HG03442 (cell line): ENCODE results near the gene PANK4.

Source experiments
- ATAC-seq: cut with Tn5 transposase; IDR thresholded peaks from one replicate; pipeline ENCODE4 v1.9.1; 2021; ENCODE audit warnings: mild to moderate bottlenecking, moderate library complexity; ENCODE audit not compliant: unreplicated experiment

The PANK4 gene

DNA sequence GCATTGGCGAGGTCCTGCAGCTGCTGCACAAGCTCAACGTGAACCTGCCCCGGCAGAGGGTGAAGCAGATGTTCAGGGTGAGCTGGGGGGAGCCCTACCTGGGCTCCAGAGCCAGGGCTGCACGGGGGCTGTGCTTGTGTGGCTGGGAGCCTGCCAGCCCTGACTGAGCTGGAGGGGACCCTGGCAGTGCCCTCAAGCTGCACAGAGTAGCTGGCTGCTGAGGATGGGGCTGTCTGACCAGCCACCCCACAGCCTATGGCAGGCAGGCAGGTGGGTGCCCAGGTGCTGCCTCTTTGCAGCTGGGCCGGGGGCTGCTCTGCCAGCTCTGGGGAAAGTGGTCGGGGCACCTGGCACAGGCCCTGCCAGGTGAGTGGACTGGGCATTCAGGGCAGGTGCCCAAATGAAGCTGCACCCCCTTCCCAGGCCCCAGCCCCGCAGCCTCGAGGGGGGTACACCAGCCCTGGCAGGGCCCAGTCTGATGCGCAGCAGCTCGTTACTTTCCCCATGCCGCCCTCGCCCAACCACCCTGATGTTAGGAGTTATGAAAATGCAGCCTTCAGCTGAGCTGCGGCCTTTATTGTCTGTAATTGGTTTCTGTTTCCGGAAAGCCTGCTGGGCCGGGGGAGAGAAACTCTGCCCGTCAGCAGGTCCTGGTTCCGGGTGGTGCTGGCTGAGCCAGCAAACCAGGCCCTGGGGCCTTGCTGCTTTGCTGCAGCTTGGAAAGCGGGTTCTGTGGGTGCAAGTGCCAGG lies 46.0 kb downstream of the PANK4 start:
- ATAC-seq, result no peak

DNA sequence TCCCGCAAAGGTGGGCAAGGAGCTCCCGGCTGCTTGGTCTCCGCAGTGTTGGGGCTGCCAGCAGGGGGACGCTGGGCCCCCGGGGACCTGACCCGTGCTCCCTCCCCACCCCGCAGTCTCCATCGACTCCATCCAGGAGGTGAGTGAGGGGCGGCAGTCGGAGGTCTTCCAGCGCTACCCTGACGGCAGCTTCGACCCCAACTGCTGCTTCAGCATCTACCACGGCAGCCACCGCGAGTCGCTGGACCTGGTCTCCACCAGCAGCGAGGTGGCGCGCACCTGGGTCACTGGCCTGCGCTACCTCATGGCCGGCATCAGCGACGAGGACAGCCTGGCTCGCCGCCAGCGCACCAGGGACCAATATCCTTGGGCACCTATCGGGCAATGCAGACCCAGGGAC lies 46.8 kb downstream of the PANK4 start:
- ATAC-seq, result no peak

DNA sequence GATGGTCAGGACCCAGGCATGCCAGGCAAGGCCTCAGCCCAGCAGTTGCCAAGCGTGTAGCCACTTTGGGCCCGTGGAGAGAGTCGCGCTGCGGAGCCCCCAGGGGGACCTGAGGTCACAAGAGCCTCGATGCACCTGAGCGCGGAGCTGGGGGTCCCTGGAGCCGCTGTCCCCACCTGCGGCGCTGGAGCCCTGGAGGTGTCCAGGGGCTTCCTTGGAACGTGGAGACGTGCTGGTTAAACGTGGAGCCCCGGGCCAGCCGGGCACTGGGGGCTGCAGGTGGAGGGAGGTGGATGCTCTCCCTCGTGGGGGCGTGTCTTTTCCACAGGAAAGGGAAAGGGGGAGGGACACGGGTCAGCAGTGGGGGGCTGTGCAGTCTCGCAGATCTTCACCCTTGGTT lies 47.2 kb downstream of the PANK4 start:
- ATAC-seq, result no peak

DNA sequence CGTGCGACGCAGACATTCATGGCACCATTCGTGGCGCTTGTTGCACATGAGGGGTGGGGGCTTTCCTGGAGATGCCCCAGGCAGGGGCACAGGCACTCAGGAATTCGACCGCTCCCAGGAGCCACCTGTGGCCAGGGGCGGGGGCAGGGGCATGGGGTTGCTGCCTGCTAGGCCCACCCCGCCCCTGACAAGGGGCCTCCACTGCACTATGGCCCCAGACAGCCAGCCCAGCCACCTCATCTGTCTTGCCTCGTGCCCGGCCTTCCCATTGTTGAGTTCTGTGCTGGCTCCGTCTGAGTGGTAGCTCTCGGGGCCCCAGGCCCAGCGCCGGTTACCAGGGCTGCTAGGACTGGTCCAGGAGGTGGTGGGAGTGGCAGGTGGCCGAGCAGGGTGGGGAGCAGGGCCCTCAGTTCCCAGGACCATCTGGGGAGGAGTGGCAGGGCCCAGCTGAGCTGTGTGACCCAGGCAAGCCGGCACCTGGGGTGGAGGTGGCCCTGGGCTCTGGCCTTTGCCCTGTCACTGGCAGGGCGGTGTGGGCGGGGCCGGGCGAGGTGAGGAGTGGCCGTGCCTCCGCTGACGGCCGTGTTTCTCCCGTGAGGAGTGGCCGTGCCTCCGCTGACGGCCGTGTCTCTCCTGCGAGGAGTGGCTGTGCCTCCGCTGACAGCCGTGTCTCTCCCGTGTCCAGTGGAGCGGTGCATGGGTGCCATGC lies 48.5 kb downstream of the PANK4 start:
- ATAC-seq, result no peak

DNA sequence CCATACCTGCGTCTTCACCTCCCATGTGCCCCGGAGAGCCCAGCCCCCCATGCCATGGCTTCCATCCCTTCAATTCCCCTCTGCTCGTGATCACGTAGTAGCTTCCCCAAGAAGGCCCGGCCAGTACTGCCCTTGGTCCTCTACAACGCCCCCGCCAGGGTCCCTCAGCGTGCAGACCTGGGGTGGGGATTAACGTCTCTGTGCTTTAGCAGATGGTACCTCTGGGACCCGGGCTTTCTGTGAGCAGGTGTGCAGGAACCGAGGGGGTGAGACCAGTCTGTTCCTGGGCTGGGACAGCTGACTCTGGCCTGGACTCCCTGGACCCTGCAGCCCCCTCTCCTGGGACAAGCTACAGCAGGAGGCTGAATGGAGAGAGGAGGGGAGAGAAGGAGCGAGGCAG lies 49.1 kb downstream of the PANK4 start:
- ATAC-seq, result no peak

DNA sequence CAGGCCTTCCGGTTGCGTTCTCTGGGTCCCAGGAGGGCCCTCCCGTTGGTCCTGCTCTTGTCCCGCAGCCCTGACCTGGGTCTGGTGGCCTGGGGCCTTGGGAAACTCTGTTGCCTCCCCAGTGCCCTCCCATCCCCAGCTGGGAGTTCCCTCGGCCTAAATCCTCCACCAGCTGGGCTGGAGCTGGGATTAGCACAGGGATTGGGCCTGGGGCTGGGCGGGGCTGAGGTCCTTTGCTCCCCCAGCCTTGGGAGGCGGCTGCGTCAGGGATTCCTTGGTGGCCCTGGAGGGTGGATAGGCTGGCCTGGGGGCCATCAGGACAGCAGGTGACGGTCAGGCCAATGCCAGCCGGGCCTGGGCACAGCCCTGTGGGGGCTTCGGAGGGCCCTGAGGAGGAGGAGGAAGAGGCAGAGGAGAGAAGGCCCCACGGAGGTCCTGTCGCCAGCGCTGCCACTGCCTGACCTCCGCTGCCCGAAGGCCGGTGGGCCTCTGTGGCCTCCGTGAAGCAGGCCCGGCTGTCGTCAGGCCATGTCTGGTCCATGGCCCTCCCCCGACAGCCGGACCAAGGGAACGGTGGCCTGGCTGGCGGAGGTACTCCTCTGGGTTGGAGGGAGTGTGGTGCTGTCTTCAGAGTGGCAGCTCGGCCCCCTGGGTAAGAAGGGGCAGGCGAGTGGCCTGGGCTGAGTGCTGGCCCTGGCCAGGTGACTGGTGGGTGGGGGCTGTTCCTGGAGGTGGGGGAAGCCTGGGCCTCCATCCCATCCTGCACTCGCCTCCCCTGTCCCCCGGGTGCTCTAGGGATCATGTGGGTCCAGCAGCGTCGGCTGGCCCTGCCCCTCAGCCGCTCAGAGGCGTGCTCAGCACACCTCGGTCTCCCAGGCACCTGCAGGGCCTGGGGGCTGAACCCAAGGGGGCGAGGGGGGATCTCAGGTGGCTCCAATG lies 50.1 kb downstream of the PANK4 start, which contains the start of gene PLCH2:
TSS of gene PLCH2 (plus strand) at position 229 of the 939 bp plus-strand sequence. CDS start at position 529, 300 bp downstream.
- ATAC-seq, result no peak

DNA sequence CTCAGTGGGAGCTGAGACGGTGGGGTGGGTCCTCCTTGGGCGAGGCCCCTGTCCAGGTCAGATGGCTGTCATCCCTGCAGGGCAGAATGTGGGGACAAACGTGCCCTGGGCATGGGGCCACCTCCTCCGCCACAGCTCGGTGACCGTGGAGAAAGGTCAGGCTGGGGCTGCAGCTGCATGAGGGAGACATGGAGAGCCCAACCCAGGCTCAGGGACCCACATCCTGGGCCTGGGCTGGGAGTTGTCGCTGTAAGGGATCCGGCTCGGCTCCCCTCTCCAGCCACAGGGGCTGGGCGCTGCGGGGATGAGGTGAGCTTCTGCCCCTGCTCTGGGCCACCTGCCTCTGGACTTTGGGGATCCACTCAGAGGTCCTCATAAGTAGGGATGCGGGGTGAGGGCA lies 50.8 kb downstream of the PANK4 start:
- ATAC-seq, result no peak

DNA sequence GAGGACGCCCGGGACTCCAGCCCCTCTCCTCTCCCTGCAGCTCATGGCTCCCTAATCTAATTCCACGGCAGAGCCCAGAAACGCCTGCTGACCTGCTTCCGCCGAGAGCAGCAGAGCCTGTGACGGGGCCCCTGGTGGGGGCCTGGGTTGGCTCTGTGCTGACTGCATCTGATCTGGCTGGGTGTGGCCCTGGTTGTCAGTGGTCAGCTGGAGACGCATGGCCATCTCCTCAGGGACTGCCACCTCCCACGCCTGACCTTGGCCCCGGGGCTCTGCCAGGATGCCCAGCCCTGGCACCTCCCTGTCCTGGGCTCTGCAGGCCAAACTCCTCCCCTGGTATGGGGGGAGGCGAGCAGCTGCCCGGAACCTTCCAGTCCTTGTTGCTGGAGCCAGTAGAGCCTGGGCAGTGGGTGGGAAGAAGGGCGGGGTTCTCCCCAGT lies 51.4 kb downstream of the PANK4 start:
- no peak for ATAC-seq

DNA sequence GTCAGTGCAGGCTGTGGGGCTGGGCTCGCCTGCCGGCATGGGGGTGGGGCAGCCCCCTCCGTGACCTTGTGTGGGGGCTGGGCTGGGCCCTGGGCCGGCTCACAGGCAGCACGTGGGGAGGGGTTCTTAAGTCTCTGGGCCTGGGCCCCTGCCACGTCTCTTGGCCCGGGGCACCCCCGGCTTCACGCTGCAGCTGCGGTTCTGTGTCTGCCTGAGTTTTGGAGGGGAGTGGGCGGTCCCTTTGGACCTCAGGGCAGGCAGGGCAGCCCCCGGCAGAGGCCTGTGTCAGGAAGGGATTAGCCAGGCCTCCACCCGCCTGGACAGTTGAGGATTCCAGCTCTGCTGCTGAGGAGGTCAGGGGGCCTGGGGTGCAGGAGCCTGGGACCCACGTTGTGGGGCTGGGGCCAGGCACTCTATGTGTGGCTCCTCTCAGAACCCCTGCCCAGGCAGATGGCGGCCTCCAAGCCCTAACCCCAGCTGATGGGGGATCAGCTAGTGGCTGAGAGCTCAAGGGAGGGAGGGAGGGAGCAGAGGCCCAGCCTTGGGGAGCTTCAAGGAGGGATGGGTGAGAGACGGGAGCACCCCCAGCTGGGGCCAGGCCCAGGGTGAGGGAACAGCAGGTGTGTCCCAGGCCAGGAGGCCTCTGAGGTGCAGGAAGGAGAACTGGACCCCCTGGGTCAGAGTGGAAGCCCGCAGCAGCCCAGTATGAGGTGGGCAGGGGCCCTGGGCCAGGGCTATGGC lies 52.1 kb downstream of the PANK4 start:
- no peak for ATAC-seq

DNA sequence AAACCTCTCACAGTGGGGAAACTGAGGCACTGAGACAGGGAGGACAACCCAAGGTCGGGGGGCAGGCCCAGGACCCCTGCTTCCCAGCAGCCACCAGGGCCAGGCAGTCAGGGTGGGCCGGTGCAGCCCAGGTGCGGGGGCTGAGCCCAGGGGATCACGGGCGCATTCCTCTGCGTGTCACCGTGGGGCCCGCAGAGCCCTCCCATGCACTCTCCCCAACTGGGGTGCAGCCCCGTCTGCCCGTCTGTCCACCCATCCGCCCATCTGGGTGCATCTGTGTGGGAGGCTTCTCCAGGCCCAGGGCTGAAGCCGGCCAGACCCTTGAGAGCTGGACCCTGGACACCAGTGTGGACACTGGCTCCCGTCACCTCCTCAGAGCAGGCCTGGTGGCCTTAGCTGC lies 53.2 kb downstream of the PANK4 start:
- ATAC-seq, result no peak

DNA sequence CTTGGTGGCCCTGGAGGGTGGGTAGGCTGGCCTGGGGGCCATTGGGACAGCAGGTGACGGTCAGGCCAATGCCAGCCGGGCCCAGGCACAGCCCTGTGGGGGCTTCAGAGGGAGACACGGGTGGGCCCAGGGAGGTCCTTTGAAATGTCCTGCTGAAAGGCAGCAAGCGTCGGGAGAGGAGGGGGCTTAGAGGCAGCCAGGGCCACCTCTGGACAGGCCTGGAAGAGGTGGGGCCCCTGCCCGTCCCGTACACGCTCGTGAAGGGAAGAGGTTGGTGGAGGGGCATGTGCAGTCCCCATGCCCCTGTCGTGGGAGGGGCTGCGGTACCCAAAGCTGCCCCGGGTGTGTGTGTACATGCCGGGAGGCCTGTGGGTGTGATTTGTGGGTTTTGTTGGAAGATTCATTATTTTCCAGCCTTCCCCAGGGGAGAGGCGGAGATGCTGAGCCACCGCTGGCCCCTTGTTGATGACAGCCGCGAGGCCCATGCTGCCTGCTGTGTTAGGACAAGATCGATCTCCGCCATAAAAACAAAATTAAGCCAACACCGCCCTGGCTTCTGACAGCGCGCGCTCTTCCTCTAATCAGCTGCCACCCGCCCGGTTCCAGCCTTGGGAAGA lies 53.7 kb downstream of the PANK4 start:
- no peak for ATAC-seq

DNA sequence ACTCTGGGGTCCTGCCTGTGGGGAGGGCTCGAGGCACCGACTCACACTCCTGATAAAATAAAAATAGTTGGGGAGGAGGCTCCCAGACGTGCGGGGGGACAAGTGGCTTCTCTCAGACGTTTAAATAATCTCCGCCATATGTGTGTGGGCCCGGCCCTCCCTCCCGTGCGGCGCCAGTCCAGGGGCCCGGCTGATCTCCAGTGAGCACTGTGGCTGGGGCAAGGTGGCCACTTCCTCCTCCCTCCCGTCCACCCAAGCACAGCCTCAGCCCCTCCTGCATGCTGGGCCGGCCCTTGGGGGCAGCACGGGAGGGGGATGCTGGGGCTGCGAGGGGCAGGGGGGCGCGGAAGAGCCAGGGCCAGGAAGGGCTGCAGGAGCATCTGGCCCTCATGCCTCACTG lies 54.3 kb downstream of the PANK4 start:
- ATAC-seq, result no peak

DNA sequence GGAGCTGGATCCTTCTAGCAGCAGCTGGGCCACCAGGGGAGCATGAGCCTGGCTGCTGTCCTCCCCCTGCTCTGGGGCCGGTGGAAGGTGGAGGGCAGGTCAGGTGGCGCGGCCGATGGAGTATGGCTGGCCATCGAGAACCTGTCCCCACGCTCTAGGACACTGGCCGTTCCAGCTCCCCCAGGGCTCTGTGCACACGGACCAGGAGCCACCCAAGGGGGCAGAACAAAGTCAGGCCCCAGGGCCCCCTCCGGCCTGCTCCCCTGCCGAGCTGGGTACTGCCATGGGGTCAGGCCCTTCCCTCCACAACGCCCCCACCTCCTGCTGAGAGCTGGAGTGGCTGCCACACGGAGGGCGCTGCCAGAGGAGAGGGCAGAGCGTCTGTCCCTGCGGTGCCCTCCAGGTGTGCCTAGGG lies 54.8 kb downstream of the PANK4 start:
- ATAC-seq, result no peak

DNA sequence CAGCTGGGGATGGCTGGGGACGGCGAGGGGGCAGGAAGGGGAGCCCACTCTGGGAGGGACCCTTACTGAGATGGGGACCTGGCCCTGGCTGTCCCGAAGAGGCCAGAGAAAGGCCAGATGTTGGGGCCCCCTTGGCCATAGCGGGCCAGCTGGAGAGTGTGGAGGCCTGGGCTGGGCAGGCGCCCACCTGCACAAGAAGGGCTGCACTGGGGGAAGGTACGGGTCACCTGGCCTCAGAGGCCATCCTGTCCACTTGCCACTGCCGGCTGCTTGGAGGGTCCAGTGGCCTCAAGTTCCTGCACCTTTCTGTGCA lies 55.3 kb downstream of the PANK4 start:
- ATAC-seq, result no peak

DNA sequence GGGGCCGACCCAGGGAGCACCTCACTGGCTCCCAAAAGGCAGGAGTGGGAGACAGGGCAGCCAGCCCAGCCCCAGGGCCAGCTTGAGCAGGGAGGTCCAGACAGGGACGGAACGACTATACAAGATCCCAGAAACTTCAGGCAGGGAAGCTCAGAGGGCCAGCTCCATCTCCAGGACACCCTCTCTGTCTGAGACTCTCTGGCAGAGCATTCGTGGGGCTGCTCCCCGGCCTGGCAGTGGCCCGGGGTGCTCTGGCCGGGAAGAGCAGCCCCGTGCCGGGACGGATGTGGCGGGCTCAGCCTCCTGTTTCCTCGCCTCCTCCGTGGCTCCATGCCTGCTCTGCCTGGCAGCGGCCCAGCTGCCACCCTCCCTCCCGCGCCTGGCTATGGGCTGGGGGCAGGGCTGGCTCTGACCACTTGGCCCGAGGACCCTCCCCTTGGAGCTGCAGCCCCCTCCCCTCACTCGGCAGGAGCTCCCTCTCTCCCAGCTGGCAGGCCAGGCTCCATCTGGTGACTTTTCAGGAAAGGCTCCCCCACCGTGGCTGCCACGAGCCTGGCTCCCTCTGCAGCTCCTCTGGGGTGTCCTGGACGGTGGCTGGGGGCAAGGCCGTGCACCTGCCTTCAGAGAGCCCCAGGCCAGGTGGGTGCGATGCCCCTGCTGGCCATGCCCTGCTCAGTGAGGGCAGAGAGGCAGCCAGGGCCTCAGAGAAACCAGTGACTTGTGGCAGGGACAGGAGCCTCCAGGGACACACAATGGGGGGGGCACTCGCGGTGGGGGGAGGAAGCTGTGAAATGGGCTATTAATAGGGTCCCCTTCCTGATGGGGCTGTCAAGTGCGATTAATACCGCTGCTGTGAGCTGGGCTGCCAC lies 55.9 kb downstream of the PANK4 start:
- ATAC-seq, result no peak

DNA sequence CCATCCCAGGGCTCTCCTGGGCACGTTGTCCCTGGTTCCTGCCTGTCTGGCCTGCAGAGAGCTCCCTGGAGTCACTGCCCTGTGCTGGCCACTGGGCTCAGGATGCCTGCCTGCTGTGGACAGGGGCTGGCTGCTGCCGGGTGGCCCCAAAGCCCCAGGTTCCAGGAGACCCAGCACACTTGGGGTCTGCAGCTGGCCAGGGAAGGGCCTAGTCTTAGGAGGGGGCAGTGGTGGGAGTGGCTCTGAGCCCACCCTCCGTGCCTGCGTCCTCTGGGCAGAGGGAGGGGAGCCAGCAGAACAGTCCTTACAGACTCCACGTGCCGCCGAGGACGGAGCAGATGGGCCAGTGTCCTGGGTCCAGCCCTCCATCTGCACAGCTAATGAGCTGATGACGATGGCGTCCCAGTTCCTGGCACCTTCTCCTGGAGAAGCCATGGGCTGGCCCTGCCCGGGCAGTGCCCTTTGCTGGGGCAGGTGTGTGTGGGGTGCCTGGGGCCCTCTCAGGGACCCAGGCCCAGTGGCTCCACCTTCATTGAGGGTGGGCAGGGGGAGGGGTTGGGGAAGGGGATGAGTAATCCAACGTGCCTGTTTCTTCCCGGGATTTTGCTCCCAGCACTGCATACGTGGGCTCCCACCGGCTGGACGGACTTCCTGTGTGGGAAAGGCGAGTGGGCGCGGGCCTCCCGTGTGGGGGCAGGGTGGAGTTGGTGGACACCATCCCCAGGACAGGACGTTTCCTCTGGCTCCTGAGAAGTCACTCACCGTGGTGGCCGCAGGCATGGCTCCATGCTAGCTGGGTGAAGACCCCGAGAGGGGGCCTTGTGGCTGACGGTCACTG lies 57.1 kb downstream of the PANK4 start:
- ATAC-seq, result no peak

DNA sequence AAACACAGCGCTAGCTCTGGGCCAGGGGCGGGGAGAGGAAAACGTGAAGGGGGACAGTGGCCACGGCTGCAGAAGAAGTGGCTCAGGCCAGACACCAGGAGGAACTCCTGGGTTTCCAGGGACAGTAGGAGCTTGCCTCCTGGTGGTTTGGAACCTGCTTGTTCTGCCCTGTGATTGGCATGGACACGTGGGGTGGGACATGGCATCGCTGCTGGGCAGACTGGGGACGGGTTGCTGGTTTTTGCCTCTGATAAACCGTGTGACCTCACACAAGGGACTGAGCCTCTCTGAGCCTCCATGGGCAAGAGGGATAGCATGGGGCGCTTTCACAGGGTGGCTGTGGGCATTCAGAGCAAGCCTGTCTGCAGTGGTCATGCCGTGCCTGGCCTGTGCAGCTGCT lies 57.9 kb downstream of the PANK4 start:
- ATAC-seq, result no peak

DNA sequence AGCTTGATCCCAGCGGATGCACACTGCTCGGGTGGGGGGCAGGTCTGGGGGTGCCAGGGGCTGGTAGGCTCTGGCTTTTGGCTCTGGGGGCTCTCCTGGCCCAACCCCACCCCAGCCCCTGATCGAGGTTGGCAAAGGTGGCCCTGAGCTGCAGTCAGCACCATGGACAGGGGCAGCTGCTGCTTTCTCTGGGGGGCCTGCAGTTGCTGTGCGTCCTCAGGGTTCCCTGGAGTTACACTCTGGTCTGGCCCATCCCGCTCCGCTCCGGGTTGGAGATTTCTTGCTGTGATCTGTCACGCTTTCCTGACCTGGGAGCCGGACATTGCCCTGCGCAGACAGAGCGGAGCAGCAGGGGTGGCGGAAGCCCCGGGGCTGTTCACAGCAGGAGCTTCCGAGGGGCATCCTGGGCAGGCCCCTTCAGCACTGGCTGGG lies 58.3 kb downstream of the PANK4 start:
- ATAC-seq, result no peak
